GM23248 (cell line): Measurements from ENCODE around the gene TPI1.

Experiments
- EZH2 ChIP-seq: fragments of 200-600 bp; sonication (generic); IDR thresholded peaks from 2 replicates; pipeline ENCODE4 v1.6.1; 2018; ENCODE audit warnings: antibody characterized with exemption, mild to moderate bottlenecking; ENCODE audit not compliant: insufficient read depth, poor library complexity, severe bottlenecking
- EZH2phosphoT487 ChIP-seq: fragments of 200-600 bp; sonication (generic); IDR thresholded peaks from 2 replicates; pipeline ENCODE4 v1.6.1; 2018; ENCODE audit warnings: antibody characterized with exemption, moderate library complexity, mild to moderate bottlenecking, low read depth; ENCODE audit not compliant: insufficient read depth

- TF ChIP-seq EZH2 = no peak
- no peak for TF ChIP-seq EZH2phosphoT487
Observed at GRCh38 chr12:6824085-6824775, 43.1 kb upstream of the TPI1 start.
